Measurements from ENCODE around the gene MCL1. TPM values are rescaled to one million over a fixed set of nuclear protein-coding genes. Genes with fewer than 3 reads are reported as not detected.

MCL1 gene
- total and polyA plus RNA-seq, 2 of the 13 experiments (the other 11 are each of a cell fraction or from before 2014, with no cell fraction given), result 69.5 to 125 TPM

DNA sequence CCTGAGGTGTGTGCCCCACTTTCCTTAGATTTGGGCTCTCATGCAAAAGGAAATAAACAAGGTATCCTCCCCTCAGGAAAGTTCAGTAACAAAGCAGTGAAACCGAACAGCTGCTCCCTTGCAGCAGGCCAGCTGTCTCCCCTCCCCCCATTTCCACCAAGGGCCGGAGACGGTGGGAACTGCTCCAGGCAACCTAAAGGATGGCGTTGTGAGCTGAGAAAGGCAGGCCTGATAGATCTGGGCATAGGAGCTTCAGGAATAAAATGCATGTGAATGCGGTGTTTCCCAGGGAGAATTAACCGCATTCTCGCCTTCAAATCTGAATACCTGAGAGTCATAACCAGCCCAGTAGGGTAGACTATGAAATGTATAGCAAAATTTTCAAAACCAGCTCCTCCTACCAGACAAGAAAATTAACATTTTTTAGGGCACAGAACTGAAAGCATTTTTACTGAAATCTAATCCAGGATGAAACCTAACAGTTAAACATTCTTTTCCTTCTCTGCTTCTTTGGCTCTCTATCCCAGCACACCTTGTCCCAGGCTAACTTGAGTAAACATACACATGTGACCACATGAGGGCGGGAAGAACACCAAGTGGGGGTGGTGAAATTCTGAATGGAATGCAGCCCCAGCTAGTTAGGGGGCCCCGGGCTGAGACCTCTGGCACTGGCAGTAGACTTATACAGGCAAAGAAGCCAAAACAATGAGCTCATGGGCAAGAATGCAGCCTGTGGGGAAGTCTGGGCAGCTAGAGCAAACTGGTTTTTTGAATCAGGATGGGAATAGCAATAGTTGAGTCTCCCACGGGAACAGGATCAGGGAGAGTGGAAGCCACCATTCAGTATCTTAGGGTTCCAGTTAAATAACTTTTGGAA is 11.5 kb downstream of the MCL1 start (continued):
- TF ChIP-seq EZH2 (conservative IDR thresholded peaks at IDR 0.05; ENCODE audit: low read depth, low read length), result no peak
- TF ChIP-seq, protein P1, sequence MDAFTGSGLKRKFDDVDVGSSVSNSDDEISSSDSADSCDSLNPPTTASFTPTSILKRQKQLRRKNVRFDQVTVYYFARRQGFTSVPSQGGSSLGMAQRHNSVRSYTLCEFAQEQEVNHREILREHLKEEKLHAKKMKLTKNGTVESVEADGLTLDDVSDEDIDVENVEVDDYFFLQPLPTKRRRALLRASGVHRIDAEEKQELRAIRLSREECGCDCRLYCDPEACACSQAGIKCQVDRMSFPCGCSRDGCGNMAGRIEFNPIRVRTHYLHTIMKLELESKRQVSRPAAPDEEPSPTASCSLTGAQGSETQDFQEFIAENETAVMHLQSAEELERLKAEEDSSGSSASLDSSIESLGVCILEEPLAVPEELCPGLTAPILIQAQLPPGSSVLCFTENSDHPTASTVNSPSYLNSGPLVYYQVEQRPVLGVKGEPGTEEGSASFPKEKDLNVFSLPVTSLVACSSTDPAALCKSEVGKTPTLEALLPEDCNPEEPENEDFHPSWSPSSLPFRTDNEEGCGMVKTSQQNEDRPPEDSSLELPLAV (CRISPR knock-in tag; conservative IDR thresholded peaks at IDR 0.05; ENCODE audit: low read depth), result no peak
- TF ChIP-seq DPF2 (CRISPR knock-in tag; IDR thresholded peaks at IDR 0.05; ENCODE audit: borderline replicate concordance, low read depth), result peak; percentile 33; the same call in 1 of the 2 replicates
- TF ChIP-seq, protein P2, sequence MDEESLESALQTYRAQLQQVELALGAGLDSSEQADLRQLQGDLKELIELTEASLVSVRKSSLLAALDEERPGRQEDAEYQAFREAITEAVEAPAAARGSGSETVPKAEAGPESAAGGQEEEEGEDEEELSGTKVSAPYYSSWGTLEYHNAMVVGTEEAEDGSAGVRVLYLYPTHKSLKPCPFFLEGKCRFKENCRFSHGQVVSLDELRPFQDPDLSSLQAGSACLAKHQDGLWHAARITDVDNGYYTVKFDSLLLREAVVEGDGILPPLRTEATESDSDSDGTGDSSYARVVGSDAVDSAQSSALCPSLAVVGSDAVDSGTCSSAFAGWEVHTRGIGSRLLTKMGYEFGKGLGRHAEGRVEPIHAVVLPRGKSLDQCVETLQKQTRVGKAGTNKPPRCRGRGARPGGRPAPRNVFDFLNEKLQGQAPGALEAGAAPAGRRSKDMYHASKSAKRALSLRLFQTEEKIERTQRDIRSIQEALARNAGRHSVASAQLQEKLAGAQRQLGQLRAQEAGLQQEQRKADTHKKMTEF (CRISPR knock-in tag; IDR thresholded peaks at IDR 0.05), result no peak
- TF ChIP-seq ZNF775 (CRISPR knock-in tag; IDR thresholded peaks at IDR 0.05; ENCODE audit: borderline replicate concordance), result no peak
- TF ChIP-seq ZMYM4 (CRISPR knock-in tag; IDR thresholded peaks at IDR 0.05), result peak; percentile 68
- no peak for TF ChIP-seq NCOA5 (CRISPR knock-in tag; IDR thresholded peaks at IDR 0.05)
- TF ChIP-seq ZNF329 (CRISPR knock-in tag; IDR thresholded peaks at IDR 0.05; ENCODE audit: low read depth), result no peak
- no peak for TF ChIP-seq SRSF9 (IDR thresholded peaks at IDR 0.05; ENCODE audit: borderline replicate concordance, insufficient read depth, low read depth, low read length, poor library complexity, severe bottlenecking)
- TF ChIP-seq, protein P3, sequence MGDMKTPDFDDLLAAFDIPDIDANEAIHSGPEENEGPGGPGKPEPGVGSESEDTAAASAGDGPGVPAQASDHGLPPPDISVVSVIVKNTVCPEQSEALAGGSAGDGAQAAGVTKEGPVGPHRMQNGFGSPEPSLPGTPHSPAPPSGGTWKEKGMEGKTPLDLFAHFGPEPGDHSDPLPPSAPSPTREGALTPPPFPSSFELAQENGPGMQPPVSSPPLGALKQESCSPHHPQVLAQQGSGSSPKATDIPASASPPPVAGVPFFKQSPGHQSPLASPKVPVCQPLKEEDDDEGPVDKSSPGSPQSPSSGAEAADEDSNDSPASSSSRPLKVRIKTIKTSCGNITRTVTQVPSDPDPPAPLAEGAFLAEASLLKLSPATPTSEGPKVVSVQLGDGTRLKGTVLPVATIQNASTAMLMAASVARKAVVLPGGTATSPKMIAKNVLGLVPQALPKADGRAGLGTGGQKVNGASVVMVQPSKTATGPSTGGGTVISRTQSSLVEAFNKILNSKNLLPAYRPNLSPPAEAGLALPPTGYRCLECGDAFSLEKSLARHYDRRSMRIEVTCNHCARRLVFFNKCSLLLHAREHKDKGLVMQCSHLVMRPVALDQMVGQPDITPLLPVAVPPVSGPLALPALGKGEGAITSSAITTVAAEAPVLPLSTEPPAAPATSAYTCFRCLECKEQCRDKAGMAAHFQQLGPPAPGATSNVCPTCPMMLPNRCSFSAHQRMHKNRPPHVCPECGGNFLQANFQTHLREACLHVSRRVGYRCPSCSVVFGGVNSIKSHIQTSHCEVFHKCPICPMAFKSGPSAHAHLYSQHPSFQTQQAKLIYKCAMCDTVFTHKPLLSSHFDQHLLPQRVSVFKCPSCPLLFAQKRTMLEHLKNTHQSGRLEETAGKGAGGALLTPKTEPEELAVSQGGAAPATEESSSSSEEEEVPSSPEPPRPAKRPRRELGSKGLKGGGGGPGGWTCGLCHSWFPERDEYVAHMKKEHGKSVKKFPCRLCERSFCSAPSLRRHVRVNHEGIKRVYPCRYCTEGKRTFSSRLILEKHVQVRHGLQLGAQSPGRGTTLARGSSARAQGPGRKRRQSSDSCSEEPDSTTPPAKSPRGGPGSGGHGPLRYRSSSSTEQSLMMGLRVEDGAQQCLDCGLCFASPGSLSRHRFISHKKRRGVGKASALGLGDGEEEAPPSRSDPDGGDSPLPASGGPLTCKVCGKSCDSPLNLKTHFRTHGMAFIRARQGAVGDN (CRISPR knock-in tag; IDR thresholded peaks at IDR 0.05), result peak; percentile 22; the same call in 1 of the 2 replicates
- TF ChIP-seq SRF (IDR thresholded peaks at IDR 0.05; ENCODE audit: low read depth, low read length), result peak; percentile 13; the same call in 1 of the 2 replicates
- TF ChIP-seq POLR2AphosphoS2 (IDR thresholded peaks at IDR 0.05; ENCODE audit: low read depth, low read length), result 0 out of 2 replicates have a peak, but pooled peaks have one; percentile 13
- no peak for TF ChIP-seq ZNF879 (CRISPR knock-in tag; IDR thresholded peaks at IDR 0.05)
- no peak for TF ChIP-seq ZNF766 (CRISPR knock-in tag; IDR thresholded peaks at IDR 0.05; ENCODE audit: borderline replicate concordance)
- peak; percentile 64; the same call in 1 of the 2 replicates for TF ChIP-seq HOXA5 (CRISPR knock-in tag; IDR thresholded peaks at IDR 0.05)
- TF ChIP-seq, protein P4, sequence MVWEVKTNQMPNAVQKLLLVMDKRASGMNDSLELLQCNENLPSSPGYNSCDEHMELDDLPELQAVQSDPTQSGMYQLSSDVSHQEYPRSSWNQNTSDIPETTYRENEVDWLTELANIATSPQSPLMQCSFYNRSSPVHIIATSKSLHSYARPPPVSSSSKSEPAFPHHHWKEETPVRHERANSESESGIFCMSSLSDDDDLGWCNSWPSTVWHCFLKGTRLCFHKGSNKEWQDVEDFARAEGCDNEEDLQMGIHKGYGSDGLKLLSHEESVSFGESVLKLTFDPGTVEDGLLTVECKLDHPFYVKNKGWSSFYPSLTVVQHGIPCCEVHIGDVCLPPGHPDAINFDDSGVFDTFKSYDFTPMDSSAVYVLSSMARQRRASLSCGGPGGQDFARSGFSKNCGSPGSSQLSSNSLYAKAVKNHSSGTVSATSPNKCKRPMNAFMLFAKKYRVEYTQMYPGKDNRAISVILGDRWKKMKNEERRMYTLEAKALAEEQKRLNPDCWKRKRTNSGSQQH (CRISPR knock-in tag; IDR thresholded peaks at IDR 0.05; ENCODE audit: low read depth), result no peak
- no peak for TF ChIP-seq FOXA1 (IDR thresholded peaks at IDR 0.05)
- TF ChIP-seq FOXA1 (CRISPR knock-in tag; IDR thresholded peaks at IDR 0.05), result peak; percentile 87
- TF ChIP-seq AKAP8 (CRISPR knock-in tag; IDR thresholded peaks at IDR 0.05), result no peak
- no peak for TF ChIP-seq IKZF1 (IDR thresholded peaks at IDR 0.05)
- no peak for TF ChIP-seq ZFP36 (IDR thresholded peaks at IDR 0.05; ENCODE audit: borderline replicate concordance, low read depth, low read length, partially characterized antibody)
